Measurements from ENCODE around the gene UHRF2. TPM values are rescaled to one million over a fixed set of nuclear protein-coding genes. Genes with fewer than 3 reads are reported as not detected.

The UHRF2 gene
- total and polyA plus RNA-seq, 10 donors, result 26.3 to 120 (median 61.5) TPM

DNA sequence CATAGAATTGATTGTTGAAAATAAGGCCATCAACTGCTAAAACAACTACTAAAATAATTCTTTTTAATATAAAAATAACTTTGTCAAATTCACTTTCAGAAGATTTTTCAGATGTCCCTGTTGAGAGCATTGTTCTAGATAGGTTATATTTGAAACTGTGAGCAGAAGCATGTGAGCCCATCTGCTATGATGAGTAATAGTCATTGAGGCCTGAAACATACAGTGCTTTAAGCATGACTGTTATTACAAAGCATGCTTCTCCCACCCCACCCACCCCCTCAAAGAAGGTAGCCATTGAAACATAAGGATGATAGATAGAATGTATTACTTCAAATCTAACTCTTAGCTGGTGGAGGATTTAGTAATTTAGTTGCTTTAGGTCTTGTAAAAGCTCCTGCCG is 86.0 kb downstream of the UHRF2 start:
- H3K27me3 ChIP-seq (replicated peaks in 1 of 7), result no peaks in the 10 kb centered on the region
- no peak for TF ChIP-seq POLR2AphosphoS5 (IDR thresholded peaks at IDR 0.05)
- TF ChIP-seq POLR2A (IDR thresholded peaks at IDR 0.05), result no peak
- TF ChIP-seq, protein P1, sequence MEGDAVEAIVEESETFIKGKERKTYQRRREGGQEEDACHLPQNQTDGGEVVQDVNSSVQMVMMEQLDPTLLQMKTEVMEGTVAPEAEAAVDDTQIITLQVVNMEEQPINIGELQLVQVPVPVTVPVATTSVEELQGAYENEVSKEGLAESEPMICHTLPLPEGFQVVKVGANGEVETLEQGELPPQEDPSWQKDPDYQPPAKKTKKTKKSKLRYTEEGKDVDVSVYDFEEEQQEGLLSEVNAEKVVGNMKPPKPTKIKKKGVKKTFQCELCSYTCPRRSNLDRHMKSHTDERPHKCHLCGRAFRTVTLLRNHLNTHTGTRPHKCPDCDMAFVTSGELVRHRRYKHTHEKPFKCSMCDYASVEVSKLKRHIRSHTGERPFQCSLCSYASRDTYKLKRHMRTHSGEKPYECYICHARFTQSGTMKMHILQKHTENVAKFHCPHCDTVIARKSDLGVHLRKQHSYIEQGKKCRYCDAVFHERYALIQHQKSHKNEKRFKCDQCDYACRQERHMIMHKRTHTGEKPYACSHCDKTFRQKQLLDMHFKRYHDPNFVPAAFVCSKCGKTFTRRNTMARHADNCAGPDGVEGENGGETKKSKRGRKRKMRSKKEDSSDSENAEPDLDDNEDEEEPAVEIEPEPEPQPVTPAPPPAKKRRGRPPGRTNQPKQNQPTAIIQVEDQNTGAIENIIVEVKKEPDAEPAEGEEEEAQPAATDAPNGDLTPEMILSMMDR (IDR thresholded peaks at IDR 0.05 in 8 of 11, conservative IDR thresholded peaks at IDR 0.05 in 3 of 11), result no peak
- intact Hi-C loops (cut with DNase I; ENCODE audit: low total_unique reads), result no loop called here
- H3K4me3 ChIP-seq, result no peak overlapping the region
- WGBS, 5 donors, result 89 to 96% (median 93%) methylated on average over 1 of the region's 1 CpG
- no peaks in the 10 kb centered on the region for H3K4me1 ChIP-seq
- no peak for DNase-seq
- no peak overlapping the region for H3K27ac ChIP-seq
- H3K9me3 ChIP-seq, result no peaks in the 10 kb centered on the region
- peaks cover 0 to 100% (median 65%) of the 10 kb centered on the region in 6 donors for H3K36me3 ChIP-seq

DNA sequence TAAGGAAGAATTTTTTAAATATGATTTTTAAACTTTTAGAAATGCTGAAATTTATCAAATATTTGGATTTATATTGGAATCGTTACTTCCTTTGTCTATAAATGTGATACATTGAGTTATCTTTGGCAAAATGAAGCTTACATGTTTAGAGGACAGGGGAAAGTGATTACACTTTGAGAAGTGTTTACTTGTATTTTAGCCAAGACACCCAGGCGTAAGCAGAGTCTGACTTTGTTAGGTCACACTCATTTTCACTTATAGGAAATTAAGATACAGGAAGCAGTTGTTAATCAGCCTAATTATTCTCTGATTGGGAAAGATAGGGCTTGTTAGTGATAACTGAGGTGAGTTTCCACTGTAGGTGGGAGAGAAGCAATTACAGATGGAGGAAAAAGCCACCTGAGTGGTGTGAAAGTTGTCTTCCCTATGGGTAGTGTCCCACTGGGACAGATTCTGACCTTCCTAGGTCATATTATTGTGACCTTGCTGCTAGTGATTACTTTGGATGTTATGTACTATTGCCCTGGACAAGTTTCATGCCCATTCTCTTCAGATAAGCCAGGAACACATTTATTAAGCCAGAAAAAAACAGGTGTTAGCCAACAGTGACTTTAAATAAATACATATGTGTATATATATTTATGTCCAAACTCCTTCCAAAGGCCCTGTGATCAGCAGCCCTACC is 88.7 kb downstream of the UHRF2 start:
- intact Hi-C loops (cut with DNase I; ENCODE audit: low total_unique reads), result no loop called here

DNA sequence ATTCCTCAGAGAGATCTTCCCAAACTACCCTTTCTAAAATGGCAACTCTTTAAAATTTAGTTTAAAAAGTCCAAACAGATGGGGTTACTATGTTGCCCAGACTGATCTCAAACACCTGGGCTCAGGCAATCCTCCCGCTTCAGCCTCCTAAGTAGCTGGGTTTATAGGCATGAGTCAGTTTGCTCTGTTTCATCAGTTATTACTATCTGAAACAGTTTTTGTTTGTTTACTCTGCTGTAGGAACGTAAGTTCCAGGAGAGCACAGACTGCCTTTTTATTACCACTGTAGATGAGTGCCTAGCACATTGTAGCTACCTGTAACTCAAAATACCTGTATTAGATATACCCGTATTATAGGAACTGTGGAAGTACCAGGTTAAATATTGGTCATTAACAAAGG is 89.4 kb downstream of the UHRF2 start:
- H3K4me3 ChIP-seq, result no peak overlapping the region
- no peaks in the 10 kb centered on the region for H3K9me3 ChIP-seq
- no peaks in the 10 kb centered on the region for H3K4me1 ChIP-seq
- H3K27ac ChIP-seq, result no peak overlapping the region
- peaks cover 0 to 100% (median 81%) of the 10 kb centered on the region in 6 donors for H3K36me3 ChIP-seq
- DNase-seq, result no peak
- intact Hi-C loops (cut with DNase I; ENCODE audit: low total_unique reads), result no loop called here
- 83 to 98% (median 95%) methylated on average over 3 of the region's 3 CpGs for WGBS, 5 donors
- no peaks in the 10 kb centered on the region for H3K27me3 ChIP-seq (replicated peaks in 1 of 7)
- TF ChIP-seq POLR2A (IDR thresholded peaks at IDR 0.05), result no peak
- TF ChIP-seq, protein P1 (IDR thresholded peaks at IDR 0.05 in 8 of 11, conservative IDR thresholded peaks at IDR 0.05 in 3 of 11), result no peak
- no peak for TF ChIP-seq POLR2AphosphoS5 (IDR thresholded peaks at IDR 0.05)

More for the DNA sequence above, 88.7 kb downstream of the UHRF2 start:
- no peak for TF ChIP-seq POLR2A (IDR thresholded peaks at IDR 0.05)
- no peak for TF ChIP-seq POLR2AphosphoS5 (IDR thresholded peaks at IDR 0.05)
- WGBS, 5 donors, result 88 to 95% (median 92%) methylated on average over 2 of the region's 2 CpGs
- H3K27me3 ChIP-seq (replicated peaks in 1 of 7), result no peaks in the 10 kb centered on the region
- no peaks in the 10 kb centered on the region for H3K9me3 ChIP-seq
- peaks cover 0 to 100% (median 77%) of the 10 kb centered on the region in 6 donors for H3K36me3 ChIP-seq
- no peaks in the 10 kb centered on the region for H3K4me1 ChIP-seq
- H3K27ac ChIP-seq, result no peak overlapping the region
- no peak overlapping the region for H3K4me3 ChIP-seq
- no peak for DNase-seq

DNA sequence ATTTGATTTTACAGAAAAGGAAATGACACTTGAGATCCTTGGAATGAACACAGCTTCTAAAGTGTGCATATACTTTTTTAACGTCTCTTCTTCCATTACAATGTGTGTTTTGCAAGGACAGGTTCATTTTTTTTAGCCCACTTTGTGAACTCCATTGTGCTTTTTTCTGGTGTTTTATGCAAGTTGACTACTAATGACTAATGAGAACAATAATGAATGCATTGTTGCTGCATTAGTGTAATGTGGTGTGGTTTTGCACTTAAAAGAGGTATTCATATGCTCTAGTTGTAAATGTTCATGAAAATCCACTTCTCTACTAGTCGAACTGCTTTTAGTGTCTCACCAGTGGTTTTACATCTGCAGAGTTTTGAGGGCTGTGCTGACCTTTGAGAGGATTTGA is 93.6 kb downstream of the UHRF2 start:
- 85 to 93% (median 88%) methylated on average over 2 of the region's 2 CpGs for WGBS, 5 donors
- DNase-seq, result no peak
- H3K9me3 ChIP-seq, result no peaks in the 10 kb centered on the region
- H3K27ac ChIP-seq, result no peak overlapping the region
- H3K27me3 ChIP-seq (replicated peaks in 1 of 7), result no peaks in the 10 kb centered on the region
- H3K4me3 ChIP-seq, result no peak overlapping the region
- no peak for TF ChIP-seq POLR2A (IDR thresholded peaks at IDR 0.05)
- TF ChIP-seq, protein P1 (IDR thresholded peaks at IDR 0.05 in 8 of 11, conservative IDR thresholded peaks at IDR 0.05 in 3 of 11), result no peak
- no peak for TF ChIP-seq POLR2AphosphoS5 (IDR thresholded peaks at IDR 0.05)
- intact Hi-C loops (cut with DNase I; ENCODE audit: low total_unique reads), result no loop called here
- no peaks in the 10 kb centered on the region for H3K4me1 ChIP-seq
- peaks cover 0 to 73% (median 51%) of the 10 kb centered on the region in 6 donors for H3K36me3 ChIP-seq

Data from spleen (tissue), 11 donors.